Stimulated activated CD4-positive, alpha-beta T cell treated with anti-CD3 and anti-CD28 coated beads, Interleukin-4, amount 100 ng/mL, for 1 hour (primary cell): ENCODE results near the gene PSD2.

ENCODE experiments used
- DNase-seq: peaks from one replicate; pipeline ENCODE4 v3.0.0-alpha.2; 2020

The PSD2 gene

DNA sequence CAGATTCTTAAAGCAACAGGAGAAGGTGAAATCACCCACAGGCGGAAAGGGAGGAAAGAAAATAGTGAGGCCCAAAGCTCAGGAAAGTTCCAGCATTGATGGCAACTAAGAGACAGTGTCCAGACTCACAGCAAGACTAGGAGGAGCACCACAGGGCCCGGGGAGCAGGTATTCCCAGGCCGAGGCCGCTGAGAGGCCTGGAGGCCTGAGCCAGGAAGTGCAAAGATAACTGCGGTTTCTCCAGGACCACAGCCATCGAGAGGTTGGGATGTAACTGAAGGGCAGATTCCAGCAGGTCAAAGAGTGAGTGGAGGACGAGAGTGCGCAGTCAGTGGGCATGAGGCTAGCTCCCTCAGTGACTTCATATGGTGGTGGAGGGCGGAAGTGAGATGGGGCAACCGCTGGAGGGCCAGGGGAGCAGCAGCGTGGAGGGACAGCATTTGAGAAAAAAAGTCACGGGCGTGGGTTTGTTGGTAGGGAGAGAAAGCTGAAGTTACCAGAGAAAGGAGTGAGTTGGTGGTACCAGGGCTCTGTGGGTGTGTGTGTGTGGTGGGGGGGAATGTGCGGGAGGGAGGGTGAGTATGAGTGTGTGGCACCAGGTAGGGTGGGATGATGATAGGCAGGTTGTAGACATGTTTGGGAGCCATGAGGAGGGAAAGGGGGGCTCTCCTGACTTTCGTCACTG lies 89.7 kb downstream of the PSD2 start:
- DNase-seq: no peak

DNA sequence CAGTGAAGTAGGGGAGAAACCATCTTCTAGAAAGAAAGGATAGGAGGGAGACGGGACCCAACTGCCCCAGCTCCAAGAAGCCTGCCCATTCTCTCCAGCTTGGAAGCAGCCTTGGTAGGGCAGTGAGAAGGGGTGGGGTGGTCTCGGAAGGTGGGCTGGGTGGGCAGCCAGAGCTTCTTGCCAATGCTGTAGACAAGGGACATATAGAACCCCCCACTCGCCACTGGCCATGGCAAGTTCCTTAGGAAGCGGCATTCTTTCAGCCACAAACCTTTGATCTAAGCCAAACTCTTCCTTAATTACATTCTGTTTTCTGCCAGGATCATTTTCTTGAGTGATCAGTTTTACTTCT lies 90.2 kb downstream of the PSD2 start:
- no peak for DNase-seq

DNA sequence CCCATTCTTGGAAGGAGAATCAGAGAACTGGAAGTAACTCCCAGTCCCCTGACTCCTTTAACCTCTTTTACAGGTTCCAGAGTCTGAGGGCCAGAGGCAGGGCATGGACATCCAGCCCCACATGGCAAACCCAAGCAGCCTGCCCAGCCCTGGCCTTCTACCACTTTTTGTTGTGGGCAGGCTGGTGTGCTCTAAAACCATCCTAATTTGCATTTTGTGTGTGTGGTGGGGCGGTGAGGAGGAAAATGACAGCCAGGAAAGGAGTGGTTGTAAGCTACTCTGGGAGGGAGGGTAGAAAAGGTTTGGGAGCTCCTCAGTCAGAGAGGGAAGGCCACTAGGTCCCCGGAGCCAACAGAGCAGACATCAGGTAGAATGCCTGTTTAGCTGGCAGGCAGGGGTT lies 90.6 kb downstream of the PSD2 start:
- DNase-seq: no peak

DNA sequence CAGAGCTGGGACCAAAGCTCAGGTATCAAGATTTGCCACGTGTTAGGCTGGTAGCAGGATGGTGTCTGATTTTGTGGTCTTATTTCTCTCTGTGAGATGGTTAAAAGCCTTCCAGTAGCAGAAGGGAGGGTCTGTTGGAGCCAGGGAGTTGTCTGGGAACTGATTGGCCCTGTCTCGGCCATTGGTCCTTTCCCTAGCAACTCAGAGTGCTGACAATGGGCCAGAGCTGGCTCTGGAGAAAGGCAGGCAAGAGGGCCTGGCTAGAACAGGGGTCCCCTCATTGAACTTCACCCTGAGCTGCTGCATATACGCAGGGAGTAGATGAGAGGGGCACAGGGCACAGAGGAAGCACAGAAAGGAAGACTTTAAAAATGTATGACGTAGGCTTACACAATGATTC lies 92.8 kb downstream of the PSD2 start:
- DNase-seq: no peak

DNA sequence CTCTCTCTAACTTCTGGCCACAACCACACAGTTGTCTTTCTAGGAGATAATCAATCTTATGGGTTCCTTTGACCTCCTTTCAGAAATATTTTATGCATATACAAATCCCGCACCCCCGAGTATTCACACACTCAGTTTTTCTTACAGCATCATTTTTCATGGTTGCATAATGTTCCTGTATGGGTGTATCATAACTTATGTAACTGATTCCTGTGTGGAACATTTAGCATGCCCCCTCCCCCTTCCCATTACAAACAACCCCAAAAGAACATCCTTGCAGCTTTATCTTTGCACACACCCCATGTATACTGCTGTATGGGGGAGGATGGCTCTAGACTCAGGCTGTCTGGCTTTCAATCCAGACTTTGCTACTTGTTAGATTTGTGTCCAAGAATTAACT lies 93.8 kb downstream of the PSD2 start:
- no peak for DNase-seq

DNA sequence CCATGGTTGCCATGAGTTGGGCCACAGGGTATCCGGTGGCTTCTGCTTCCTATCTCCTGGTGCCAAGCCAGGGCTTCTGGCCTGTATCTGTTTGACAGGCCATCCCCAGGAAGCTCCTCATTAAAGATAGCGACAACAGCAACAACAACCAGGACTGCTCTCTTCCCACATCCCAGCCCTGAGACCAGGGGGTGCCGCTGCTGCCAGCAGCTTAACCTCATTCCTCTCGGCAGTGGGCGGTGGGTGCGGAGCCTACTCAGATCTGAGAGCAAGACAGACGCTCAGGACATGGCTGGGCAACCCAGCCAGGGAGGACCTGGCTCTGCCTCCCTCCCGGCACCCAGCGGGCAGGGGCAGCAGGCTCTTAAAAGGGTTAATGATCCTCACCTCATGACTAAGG lies 98.3 kb downstream of the PSD2 start:
- no peak for DNase-seq
